GM19025 (cell line): Measurements from ENCODE around the gene OR13J1.

Source experiments
- ATAC-seq: cut with Tn5 transposase; IDR thresholded peaks from one replicate; pipeline ENCODE4 v1.9.1; 2021; ENCODE audit warnings: mild to moderate bottlenecking, low read depth, moderate library complexity; ENCODE audit not compliant: unreplicated experiment

Gene OR13J1

GRCh38 chr9:35835216-35835632 is 35.0 kb downstream of the OR13J1 start:
- ATAC-seq = no peak

GRCh38 chr9:35834260-35835215 is 35.7 kb downstream of the OR13J1 start:
- no peak for ATAC-seq

GRCh38 chr9:35832814-35833213 is 37.4 kb downstream of the OR13J1 start:
- ATAC-seq = no peak

DNA sequence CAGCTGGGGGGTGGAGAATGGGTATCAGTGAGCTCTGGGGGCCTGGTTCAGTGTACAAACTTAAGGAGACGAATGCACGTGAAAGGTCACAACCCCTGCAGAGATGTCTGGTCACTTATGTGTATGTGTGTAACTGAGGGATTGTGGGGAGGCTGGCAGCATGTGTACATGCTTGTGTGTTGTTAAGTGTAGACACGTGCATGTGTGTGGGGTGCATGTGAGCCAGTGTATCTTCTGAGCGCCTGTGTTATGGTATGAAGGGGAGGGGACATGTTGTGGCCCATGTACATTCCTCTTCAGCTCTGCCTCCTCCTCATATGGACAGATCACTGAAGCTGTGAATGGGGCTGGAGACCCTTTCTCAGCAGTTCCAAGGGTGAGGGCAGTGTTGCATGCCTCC is 39.2 kb downstream of the OR13J1 start:
- ATAC-seq = no peak

GRCh38 chr9:35829764-35830096 is 40.5 kb downstream of the OR13J1 start:
- ATAC-seq = no peak

DNA sequence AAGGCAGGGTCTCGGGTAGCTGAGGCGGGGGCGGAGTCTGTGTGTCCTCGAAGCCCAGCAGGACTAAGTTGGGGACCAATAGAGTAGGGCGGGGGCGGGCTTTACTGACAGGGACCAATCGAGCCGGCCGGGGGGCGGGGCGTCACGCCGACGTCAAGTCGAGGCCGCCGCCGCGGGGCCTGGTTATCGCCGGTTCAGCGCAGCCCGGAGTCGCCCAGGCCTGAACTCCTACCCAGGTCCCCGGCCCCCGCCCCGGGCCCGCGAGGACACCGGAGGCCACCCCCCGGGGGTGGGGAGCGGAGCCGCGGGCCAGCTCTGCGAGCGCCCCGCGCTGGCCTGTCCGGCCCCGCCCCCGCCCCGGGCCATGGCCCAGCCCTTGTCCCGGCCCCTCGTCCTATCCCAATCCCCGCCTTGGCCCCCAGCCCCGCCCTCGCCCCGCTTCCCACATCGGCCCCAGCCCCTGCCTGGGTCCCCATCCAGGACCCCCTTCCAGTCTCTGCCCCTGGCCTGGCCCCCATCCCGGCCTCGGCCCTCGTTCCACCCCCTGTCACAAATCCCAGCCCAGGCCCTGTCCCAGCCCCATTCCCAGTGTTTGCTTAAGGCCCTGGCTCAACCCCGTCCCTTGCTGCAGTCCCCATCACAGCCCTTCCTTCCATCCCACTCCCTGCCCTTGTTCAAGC is 41.0 kb downstream of the OR13J1 start, which contains the start of gene TMEM8B:
Gene TMEM8B, plus strand, starts transcription at position 145 of the 680 bp plus-strand sequence. Its CDS starts 220 bp downstream, at position 365.
- peak; percentile 78 for ATAC-seq

GRCh38 chr9:35828716-35829083 is 41.5 kb downstream of the OR13J1 start, which contains the start of gene FAM221B:
TSS of gene FAM221B (minus strand) at chr9:35828732. CDS start at chr9:35826161, 2,571 bp downstream.
- no peak for ATAC-seq

DNA sequence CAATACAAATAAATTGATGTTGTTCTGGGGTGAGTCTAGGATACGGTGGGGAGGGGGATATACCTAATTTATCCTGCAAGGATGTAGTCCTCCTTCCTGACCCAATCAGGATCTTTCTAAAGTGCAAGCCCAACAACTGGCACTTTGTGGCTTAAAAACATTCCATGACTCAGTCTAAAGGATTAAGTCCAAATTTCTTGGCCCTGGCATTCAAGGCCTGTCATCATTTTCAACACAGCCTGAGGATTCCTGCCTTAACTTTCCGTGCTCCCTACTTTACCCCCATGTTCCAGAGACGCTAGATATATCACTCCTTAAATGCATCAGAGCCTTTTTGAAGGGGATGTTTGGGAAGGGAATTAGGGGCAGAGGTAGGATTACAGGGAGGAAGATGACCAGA is 42.7 kb downstream of the OR13J1 start:
- ATAC-seq = no peak

GRCh38 chr9:35826071-35826701 is 44.0 kb downstream of the OR13J1 start:
- ATAC-seq = peak; percentile 31

DNA sequence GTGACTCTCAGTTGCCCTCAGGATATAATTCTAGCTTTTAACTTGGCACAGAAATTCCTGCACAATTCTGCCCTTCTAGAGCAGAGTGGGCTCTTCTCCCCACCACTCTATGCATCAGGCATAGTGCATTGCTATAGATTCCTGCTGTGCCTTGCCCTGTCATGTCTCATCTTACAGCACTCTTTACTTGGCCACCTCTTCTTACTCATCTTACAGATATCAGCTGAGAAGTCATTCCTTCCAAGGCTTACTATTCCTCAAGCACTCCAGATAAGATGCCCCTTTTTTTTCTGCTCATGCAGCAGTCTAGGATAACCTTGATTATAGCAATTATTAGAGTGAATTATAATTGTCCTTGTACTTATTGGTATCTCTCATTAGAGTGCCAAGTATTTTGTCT is 47.3 kb downstream of the OR13J1 start:
- ATAC-seq = no peak

GRCh38 chr9:35820076-35820475 is 50.1 kb downstream of the OR13J1 start:
- no peak for ATAC-seq
